Right lobe of liver (tissue), 6 donors: ENCODE data around the gene DENND2A. TPM values are rescaled to one million over a fixed set of nuclear protein-coding genes. Genes with fewer than 3 reads are reported as not detected.

ENCODE experiments used
- ATAC-seq, 4 donors: fragments of 200-7000 bp; cut with Tn5 transposase; one replicate each; pipeline ENCODE4 v1.9.1; 2020; ENCODE audit warnings: mild to moderate bottlenecking in 4 of 4, moderate library complexity in 4 of 4
- DNase-seq, 3 donors: peaks; one replicate each; pipeline ENCODE4 v3.0.0-alpha.2; 2020
- H3K27ac ChIP-seq, 3 donors: fragments of 200-600 bp; one replicate each; pipeline ENCODE4 v1.8.0; 2022
- H3K27me3 ChIP-seq, 2 donors: fragments of 200-600 bp; one replicate each; pipeline ENCODE4 v1.8.0; 2022
- H3K36me3 ChIP-seq, 4 donors: fragments of 200-600 bp; sonication (generic) in 1 of 4; one replicate each; pipeline versions ENCODE4 v1.5.1 to v1.8.0; 2017 to 2022; ENCODE audit warnings: control low read depth in 1 of 4
- H3K4me1 ChIP-seq, 4 donors: fragments of 200-600 bp; sonication (generic) in 1 of 4; one replicate each; pipeline versions ENCODE4 v1.5.1 to v1.8.0; 2017 to 2022; ENCODE audit warnings: control low read depth in 1 of 4
- H3K4me3 ChIP-seq, 3 donors: fragments of 200-600 bp; one replicate each; pipeline ENCODE4 v1.8.0; 2022
- H3K9me3 ChIP-seq, 4 donors: fragments of 200-600 bp; sonication (generic) in 1 of 4; one replicate each; pipeline versions ENCODE4 v1.5.1 to v1.8.0; 2017 to 2022; ENCODE audit warnings: control low read depth in 1 of 4
- CTCF ChIP-seq, 4 donors: fragments of 200-600 bp in 3 of 4; fragments of 450-650 bp in 1 of 4; IDR thresholded peaks; one replicate each; pipeline versions ENCODE4 v1.5.1 to v1.8.0; 2016 to 2022; ENCODE audit warnings: antibody characterized with exemption in 4 of 4, mild to moderate bottlenecking in 2 of 4
- POLR2A ChIP-seq: fragments of 450-650 bp; IDR thresholded peaks from one replicate; pipeline ENCODE4 v1.6.1; 2017; ENCODE audit warnings: antibody characterized with exemption, mild to moderate bottlenecking
- WGBS: methylation state at CpG from one replicate; pipeline ENCODE4 v1.1.6; 2018; ENCODE audit warnings: low coverage, low lambda C conversion rate; ENCODE audit not compliant: insufficient coverage; ENCODE audit errors: missing lambda C conversion rate; 5-methylcytosine and 5-hydroxymethylcytosine counted together
- intact Hi-C, 2 donors: fragments of 100-400 bp; cut with DNase I; formaldehyde crosslinking; loops; one replicate each; pipeline versions ENCODE4 v1.11.2 to v1.14.1; 2022
- total RNA-seq, 6 experiments: library from RNA; depleted of rRNA in 2 of 6; stranded (reverse); fragments of >200 nt in 2 of 6; fragmentation: NEBNext Ultra II Directional in 3 of 6; extraction: Animal tissue kit (Norgen Biotek cat#: 25700) in 3 of 6; gene quantifications; one replicate each; pipeline versions ENCODE4 v1.1.0 to v1.2.4, GENCODE V29; 2016 to 2023
- donor health status: DM: no; HTN: yes; CAD: no.
- donor health status: DM: no; HTN: no; CAD: no.
- donor health status: DM: no; HTN: no; CAD: no.
- donor health status: DM: no; HTN: yes; CAD: no.
- donor health status: DM: no; HTN: yes; CAD: no.

The DENND2A gene
- total RNA-seq, 6 experiments from 2014 or later, result 1.4 to 3.6 (median 2.4) TPM

- ATAC-seq, result no peak
Observed at GRCh38 chr7:140497241-140497769, 143.3 kb downstream of the DENND2A start.

GRCh38 chr7:140495514-140496097, 145.0 kb downstream of the DENND2A start:
- no peaks in the 10 kb centered on the region for H3K9me3 ChIP-seq
- ATAC-seq (no peak), DNase-seq (no peak)
- intact Hi-C loops, result no loop called here
- no peaks in the 10 kb centered on the region for H3K36me3 ChIP-seq
- no peak overlapping the region for H3K27ac ChIP-seq
- WGBS, result 71% methylated on average over 7 of the region's 9 CpGs
- TF ChIP-seq POLR2A (no peak), CTCF (IDR thresholded peaks at IDR 0.05) (no peak)
- H3K4me1 ChIP-seq, result no peaks in the 10 kb centered on the region
- no peaks in the 10 kb centered on the region for H3K27me3 ChIP-seq
- H3K4me3 ChIP-seq, result no peak overlapping the region

More at GRCh38 chr7:140497241-140497769, 143.3 kb downstream of the DENND2A start:
- H3K36me3 ChIP-seq, result no peaks in the 10 kb centered on the region
- no peaks in the 10 kb centered on the region for H3K27me3 ChIP-seq
- no peak overlapping the region for H3K27ac ChIP-seq
- 73% methylated on average over 5 of the region's 5 CpGs for WGBS
- intact Hi-C loops, result no loop called here
- H3K4me1 ChIP-seq, result no peaks in the 10 kb centered on the region
- H3K9me3 ChIP-seq, result no peaks in the 10 kb centered on the region
- no peak for TF ChIP-seq CTCF (IDR thresholded peaks at IDR 0.05)
- no peak for TF ChIP-seq POLR2A
- H3K4me3 ChIP-seq, result no peak overlapping the region
- no peak for DNase-seq

- Histone ChIP-seq H3K27ac (no peak overlapping the region), H3K4me1 (no peaks in the 10 kb centered on the region), H3K4me3 (no peak overlapping the region), H3K36me3 (no peaks in the 10 kb centered on the region), H3K27me3 (no peaks in the 10 kb centered on the region), H3K9me3 (no peaks in the 10 kb centered on the region)
- ATAC-seq (peak; percentile 76 to 90 (median 86)), DNase-seq (no peak)
- no peak for TF ChIP-seq POLR2A
- no peak for TF ChIP-seq CTCF (IDR thresholded peaks at IDR 0.05)
- 65% methylated on average over 9 of the region's 9 CpGs for WGBS
- intact Hi-C loops, result no loop called here
Observed at GRCh38 chr7:140494867-140495266, 145.7 kb downstream of the DENND2A start.

- Histone ChIP-seq H3K36me3 (no peaks in the 10 kb centered on the region), H3K4me3 (no peak overlapping the region), H3K27ac (no peak overlapping the region), H3K27me3 (no peaks in the 10 kb centered on the region), H3K4me1 (no peaks in the 10 kb centered on the region), H3K9me3 (no peaks in the 10 kb centered on the region)
- TF ChIP-seq POLR2A, result no peak
- TF ChIP-seq CTCF (IDR thresholded peaks at IDR 0.05), result no peak
- no peak for DNase-seq
- ATAC-seq, result peak in 1 of 4 donors; percentile 36
- WGBS, result 46% methylated on average over 2 of the region's 2 CpGs
- intact Hi-C loops, result no loop called here
Observed at GRCh38 chr7:140489026-140489359, 151.6 kb downstream of the DENND2A start.
